ENCODE measurements around the gene ERGIC1.

DNA sequence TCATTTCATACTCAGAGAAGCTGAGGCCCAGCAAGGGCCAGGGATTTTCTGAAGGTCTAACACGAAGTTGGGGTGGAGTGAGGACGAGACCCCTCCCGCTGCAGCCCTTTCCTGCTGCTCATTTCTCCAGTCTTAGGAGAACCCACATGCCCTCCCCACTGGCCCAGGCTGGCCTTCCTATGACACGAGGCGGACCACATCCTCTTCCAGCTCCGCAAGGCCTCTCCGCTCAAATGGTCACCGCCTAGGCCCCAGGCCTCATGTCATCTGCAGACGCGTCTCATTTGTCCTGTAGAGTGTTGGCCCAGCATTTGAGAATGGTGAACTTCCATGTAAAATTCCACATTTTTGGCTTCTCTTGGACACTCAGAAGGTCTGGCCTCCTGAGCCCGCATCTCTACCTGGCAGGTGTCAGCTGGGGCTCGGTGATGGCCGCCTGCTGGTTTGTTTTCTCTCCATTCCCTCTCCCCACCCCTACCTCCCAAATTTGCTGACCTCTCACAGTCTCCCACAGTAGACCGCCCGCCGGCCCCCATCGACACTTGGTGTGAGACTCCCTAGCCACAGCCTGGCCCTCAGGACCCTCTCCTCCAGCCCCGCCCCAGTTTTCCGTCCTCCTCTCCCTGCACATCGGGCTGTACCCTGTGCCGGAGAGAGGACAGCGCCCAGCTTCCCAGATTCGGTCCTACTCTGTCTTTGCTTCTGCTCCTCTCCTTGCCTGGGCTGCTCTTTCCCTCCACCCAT, 51.7 kb downstream of the ERGIC1 start:
- TF ChIP-seq, protein P1, sequence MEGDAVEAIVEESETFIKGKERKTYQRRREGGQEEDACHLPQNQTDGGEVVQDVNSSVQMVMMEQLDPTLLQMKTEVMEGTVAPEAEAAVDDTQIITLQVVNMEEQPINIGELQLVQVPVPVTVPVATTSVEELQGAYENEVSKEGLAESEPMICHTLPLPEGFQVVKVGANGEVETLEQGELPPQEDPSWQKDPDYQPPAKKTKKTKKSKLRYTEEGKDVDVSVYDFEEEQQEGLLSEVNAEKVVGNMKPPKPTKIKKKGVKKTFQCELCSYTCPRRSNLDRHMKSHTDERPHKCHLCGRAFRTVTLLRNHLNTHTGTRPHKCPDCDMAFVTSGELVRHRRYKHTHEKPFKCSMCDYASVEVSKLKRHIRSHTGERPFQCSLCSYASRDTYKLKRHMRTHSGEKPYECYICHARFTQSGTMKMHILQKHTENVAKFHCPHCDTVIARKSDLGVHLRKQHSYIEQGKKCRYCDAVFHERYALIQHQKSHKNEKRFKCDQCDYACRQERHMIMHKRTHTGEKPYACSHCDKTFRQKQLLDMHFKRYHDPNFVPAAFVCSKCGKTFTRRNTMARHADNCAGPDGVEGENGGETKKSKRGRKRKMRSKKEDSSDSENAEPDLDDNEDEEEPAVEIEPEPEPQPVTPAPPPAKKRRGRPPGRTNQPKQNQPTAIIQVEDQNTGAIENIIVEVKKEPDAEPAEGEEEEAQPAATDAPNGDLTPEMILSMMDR (IDR thresholded peaks at IDR 0.05): no peak
- TF ChIP-seq EP300 (IDR thresholded peaks at IDR 0.05): peak in 1 of 2 donors; percentile 26
- TF ChIP-seq POLR2A (IDR thresholded peaks at IDR 0.05): no peak

Data from tibial nerve (tissue), 4 donors.